ENCODE measurements around the gene SNRPA1.
"Not testable (repeated sequence)": the region's sequence is repeated elsewhere in the genome, so short reads cannot be mapped to it uniquely, and the experiment has no call there.

SNRPA1 gene

GRCh38 chr15:101294731-101295606 lies at the start of gene SNRPA1:
TSS of gene SNRPA1 (minus strand) at chr15:101295248. CDS start at chr15:101295178, 70 bp downstream.
- H3K27ac ChIP-seq = peak within 1 kb of the TSS; percentile 98
- TF ChIP-seq, protein P1, sequence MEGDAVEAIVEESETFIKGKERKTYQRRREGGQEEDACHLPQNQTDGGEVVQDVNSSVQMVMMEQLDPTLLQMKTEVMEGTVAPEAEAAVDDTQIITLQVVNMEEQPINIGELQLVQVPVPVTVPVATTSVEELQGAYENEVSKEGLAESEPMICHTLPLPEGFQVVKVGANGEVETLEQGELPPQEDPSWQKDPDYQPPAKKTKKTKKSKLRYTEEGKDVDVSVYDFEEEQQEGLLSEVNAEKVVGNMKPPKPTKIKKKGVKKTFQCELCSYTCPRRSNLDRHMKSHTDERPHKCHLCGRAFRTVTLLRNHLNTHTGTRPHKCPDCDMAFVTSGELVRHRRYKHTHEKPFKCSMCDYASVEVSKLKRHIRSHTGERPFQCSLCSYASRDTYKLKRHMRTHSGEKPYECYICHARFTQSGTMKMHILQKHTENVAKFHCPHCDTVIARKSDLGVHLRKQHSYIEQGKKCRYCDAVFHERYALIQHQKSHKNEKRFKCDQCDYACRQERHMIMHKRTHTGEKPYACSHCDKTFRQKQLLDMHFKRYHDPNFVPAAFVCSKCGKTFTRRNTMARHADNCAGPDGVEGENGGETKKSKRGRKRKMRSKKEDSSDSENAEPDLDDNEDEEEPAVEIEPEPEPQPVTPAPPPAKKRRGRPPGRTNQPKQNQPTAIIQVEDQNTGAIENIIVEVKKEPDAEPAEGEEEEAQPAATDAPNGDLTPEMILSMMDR (conservative IDR thresholded peaks at IDR 0.05) = no peak
- peak; percentile 99 for TF ChIP-seq ZFX (IDR thresholded peaks at IDR 0.05)

DNA sequence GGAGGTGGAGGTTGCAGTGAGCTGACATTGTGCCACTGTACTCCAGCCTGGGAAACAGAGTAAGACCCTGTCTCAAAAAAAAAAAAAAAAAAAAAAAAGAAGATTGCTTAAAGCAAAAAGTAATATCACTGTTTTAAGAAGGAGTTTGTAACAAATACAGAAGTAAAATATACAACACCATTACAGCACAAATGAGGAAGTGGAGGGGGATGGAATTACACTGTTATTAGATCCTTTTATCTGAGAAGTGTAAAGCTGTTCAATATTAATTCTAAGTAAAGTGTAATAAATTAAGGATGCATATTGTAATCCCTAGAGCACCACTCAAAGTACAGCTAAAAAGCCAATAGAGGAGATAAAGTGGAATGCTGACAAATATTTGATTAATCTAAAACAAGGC lies 47.0 kb upstream of the SNRPA1 start:
- no peak for TF ChIP-seq ZFX (IDR thresholded peaks at IDR 0.05)
- TF ChIP-seq, protein P1 (conservative IDR thresholded peaks at IDR 0.05) = no peak
- no peak overlapping the region for H3K27ac ChIP-seq

DNA sequence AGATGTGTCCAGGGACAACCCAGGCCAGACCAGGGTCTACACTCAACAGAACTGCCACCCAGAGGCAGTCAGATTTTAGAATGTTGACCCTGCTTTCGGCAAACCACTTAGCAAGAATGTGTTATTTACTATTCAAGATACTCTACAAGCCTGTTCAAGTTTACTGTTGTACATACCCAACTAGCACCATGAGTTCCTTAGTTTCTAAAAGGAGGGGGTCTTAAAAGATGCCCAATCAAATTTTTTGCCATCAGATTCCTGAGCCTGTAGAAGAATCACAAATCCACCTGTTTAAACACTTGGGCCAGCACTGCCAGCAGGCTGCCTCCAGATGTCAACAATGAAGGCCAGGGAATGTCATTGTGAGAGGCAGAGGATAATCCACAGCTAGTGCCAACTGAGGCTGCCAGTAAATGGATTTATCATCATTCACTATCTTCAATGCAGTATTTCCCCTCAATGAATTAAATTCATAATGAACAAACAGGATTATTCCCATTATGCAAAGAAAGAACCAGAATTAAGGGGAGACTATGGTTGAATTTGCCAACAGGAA lies 43.5 kb upstream of the SNRPA1 start:
- no peak overlapping the region for H3K27ac ChIP-seq
- TF ChIP-seq ZFX (IDR thresholded peaks at IDR 0.05) = no peak
- TF ChIP-seq, protein P1 (conservative IDR thresholded peaks at IDR 0.05) = no peak

DNA sequence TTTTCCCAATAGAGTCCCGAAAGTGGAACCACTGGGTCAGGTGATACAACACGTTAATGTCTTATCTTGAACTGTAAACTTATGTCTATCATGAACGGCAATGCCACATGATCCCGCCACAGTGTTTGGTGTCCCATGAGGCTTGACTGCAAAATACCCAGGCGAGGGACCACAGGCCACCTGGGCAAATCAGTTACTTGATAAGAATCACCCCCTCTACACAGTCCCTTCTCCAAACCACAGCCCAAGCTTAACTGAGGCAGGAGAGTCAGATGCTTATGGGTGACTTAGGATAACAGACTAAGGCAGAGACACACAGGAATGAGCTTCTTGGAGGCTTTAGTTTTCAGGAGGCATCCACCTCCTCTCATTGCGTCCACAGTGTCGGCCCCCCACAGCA lies 42.9 kb upstream of the SNRPA1 start:
- no peak overlapping the region for H3K27ac ChIP-seq
- TF ChIP-seq ZFX (IDR thresholded peaks at IDR 0.05) = no peak
- TF ChIP-seq, protein P1 (conservative IDR thresholded peaks at IDR 0.05) = no peak

GRCh38 chr15:101333907-101334789 lies 39.1 kb upstream of the SNRPA1 start:
- not testable (repeated sequence) for H3K27ac ChIP-seq

GRCh38 chr15:101332061-101332467 lies 37.0 kb upstream of the SNRPA1 start:
- no peak for TF ChIP-seq ZFX (IDR thresholded peaks at IDR 0.05)
- TF ChIP-seq, protein P1 (conservative IDR thresholded peaks at IDR 0.05) = no peak
- H3K27ac ChIP-seq = no peak overlapping the region

DNA sequence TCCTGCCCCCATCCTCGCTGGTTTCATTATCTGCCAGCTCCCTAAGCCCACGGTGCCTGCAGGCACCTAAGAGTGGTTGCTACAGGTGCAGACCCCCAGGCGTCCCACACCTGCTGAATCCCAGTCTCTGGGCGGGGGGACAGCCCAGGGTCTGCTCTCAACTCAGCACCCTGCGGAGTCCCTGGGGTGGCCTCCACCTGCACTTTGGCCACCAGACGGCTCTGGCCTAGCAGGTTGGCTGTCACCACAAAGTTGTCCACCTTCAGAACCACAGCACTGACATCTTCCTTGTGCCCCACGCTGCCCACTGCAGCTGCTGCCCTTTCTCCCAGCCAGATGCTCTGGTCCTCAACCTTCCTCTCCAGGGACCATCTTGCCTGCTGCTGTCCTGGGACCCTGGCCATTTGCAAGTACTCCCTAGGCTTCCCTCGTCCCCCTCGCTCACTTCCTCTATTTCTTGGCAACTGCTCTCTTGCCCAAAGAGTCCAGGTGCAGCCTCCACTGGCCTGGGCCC lies 34.9 kb upstream of the SNRPA1 start:
- no peak overlapping the region for H3K27ac ChIP-seq
- TF ChIP-seq ZFX (IDR thresholded peaks at IDR 0.05) = no peak
- TF ChIP-seq, protein P1 (conservative IDR thresholded peaks at IDR 0.05) = no peak
